A549 (cell line): ENCODE results near the gene ZNF12. TPM values are rescaled to one million over a fixed set of nuclear protein-coding genes. Genes with fewer than 3 reads are reported as not detected.

ENCODE experiments used
- ATAC-seq, 2 experiments: fragments of 200-7000 bp in 1 of 2; fragments of >200 bp in 1 of 2; cut with Nextera tagmentation in 1 of 2; cut with Tn5 transposase in 1 of 2; 3 replicates each; pipeline versions ENCODE4 v1.8.0 to v1.9.1; 2018 to 2020; ENCODE audit warnings: mild to moderate bottlenecking in 1 of 2, moderate library complexity in 1 of 2
- CTCF ChIA-PET: fragments of 300-600 bp; sonication (Branson Sonifier 250); formaldehyde crosslinking; extraction: SDS; loops from one replicate; lab custom pipeline; 2021; ENCODE audit warnings: antibody characterized with exemption, inconsistent platforms; lab: Yijun Ruan, JAX
- POLR2A ChIA-PET: fragments of 350-600 bp; formaldehyde crosslinking; extraction: SDS; loops from one replicate; lab custom pipeline; 2021; ENCODE audit warnings: antibody characterized with exemption, inconsistent platforms; lab: Yijun Ruan, JAX
- DNase-seq, 2 experiments: peaks; one replicate each; pipeline versions ENCODE4 v3.0.0 to v3.0.0-alpha.2; 2011 to 2016; ENCODE audit warnings: low read depth in 1 of 2, low spot score in 1 of 2
- FAIRE-seq: peaks from 2 replicates; lab custom pipeline; 2011; peaks lifted over from hg19 to GRCh38; lab: Jason Lieb, UNC
- H3K27ac ChIP-seq, 2 experiments: fragments of >200 bp; sonication (Bioruptor Twin); formaldehyde crosslinking; 3 replicates each; pipeline ENCODE4 v1.5.1; 2016 to 2017
- H3K4me1 ChIP-seq: fragments of >200 bp; sonication (Bioruptor Twin); formaldehyde crosslinking; 3 replicates; pipeline ENCODE4 v1.6.1; 2016
- H3K4me2 ChIP-seq: fragments of >200 bp; sonication (Bioruptor Twin); formaldehyde crosslinking; 3 replicates; pipeline ENCODE4 v1.6.1; 2016
- H3K4me3 ChIP-seq: fragments of >200 bp; sonication (Bioruptor Twin); formaldehyde crosslinking; 3 replicates; pipeline ENCODE4 v1.5.1; 2016
- H3K9me3 ChIP-seq: fragments of >200 bp; sonication (Bioruptor Twin); formaldehyde crosslinking; 3 replicates; pipeline ENCODE4 v1.6.1; 2016
- ATOH8 ChIP-seq: fragments of 250-450 bp; sonication (Bioruptor Pico); IDR thresholded peaks from 2 replicates; pipeline ENCODE4 v1.5.0; 2020; ENCODE audit warnings: low read depth, mild to moderate bottlenecking, moderate library complexity
- BCL3 ChIP-seq: fragments of >200 bp; sonication (Bioruptor Twin); formaldehyde crosslinking; IDR thresholded peaks from 3 replicates; pipeline ENCODE4 v1.6.1; 2016
- CEBPB ChIP-seq, 2 experiments: fragments of >200 bp in 1 of 2; sonication (Bioruptor Twin) in 1 of 2; formaldehyde crosslinking in 1 of 2; IDR thresholded peaks; 2 replicates each; pipeline ENCODE4 v1.6.1; 2012 to 2016
- CHD4 ChIP-seq: fragments of 200-600 bp; sonication (generic); IDR thresholded peaks from 2 replicates; pipeline ENCODE4 v1.6.1; 2016; ENCODE audit warnings: antibody characterized with exemption, mild to moderate bottlenecking, borderline replicate concordance
- EP300 ChIP-seq, 2 experiments: fragments of >200 bp; sonication (Bioruptor Twin); formaldehyde crosslinking; IDR thresholded peaks; 2 replicates in 1 of 2; 3 replicates in 1 of 2; pipeline ENCODE4 v1.6.1; 2016 to 2017
- ESRRA ChIP-seq: fragments of 150-350 bp; IDR thresholded peaks from 2 replicates; pipeline ENCODE4 v1.6.1; 2014; ENCODE audit warnings: mild to moderate bottlenecking, low read length, borderline replicate concordance
- FOSB ChIP-seq: fragments of 250-450 bp; sonication (Bioruptor Pico); IDR thresholded peaks from 2 replicates; pipeline ENCODE4 v1.5.0; 2020; ENCODE audit warnings: mild to moderate bottlenecking, moderate library complexity
- FOXS1 ChIP-seq: fragments of 250-450 bp; sonication (Bioruptor Pico); IDR thresholded peaks from 2 replicates; pipeline ENCODE4 v1.5.0; 2020; ENCODE audit warnings: mild to moderate bottlenecking, moderate library complexity
- HDAC2 ChIP-seq: fragments of 200-600 bp; sonication (generic); IDR thresholded peaks from 2 replicates; pipeline ENCODE4 v1.6.1; 2016
- HMGXB4 ChIP-seq: fragments of 250-450 bp; sonication (Bioruptor Pico); IDR thresholded peaks from 2 replicates; pipeline ENCODE4 v1.5.0; 2021; ENCODE audit warnings: mild to moderate bottlenecking, moderate library complexity, borderline replicate concordance
- HOXA7 ChIP-seq: fragments of 250-450 bp; sonication (Bioruptor Pico); IDR thresholded peaks from 2 replicates; pipeline ENCODE4 v1.5.0; 2020; ENCODE audit warnings: mild to moderate bottlenecking, moderate library complexity
- HOXB13 ChIP-seq: fragments of 250-450 bp; sonication (Bioruptor Pico); IDR thresholded peaks from 2 replicates; pipeline ENCODE4 v1.5.0; 2020; ENCODE audit warnings: low read depth, mild to moderate bottlenecking, moderate library complexity
- JUNB ChIP-seq: fragments of >200 bp; sonication (Bioruptor Twin); formaldehyde crosslinking; IDR thresholded peaks from 2 replicates; pipeline ENCODE4 v1.6.1; 2016
- KDM5A ChIP-seq: fragments of 200-600 bp; sonication (generic); IDR thresholded peaks from 2 replicates; pipeline ENCODE4 v1.6.1; 2016; ENCODE audit warnings: antibody characterized with exemption, mild to moderate bottlenecking
- NR3C1 ChIP-seq: fragments of >200 bp; sonication (Bioruptor Twin); formaldehyde crosslinking; IDR thresholded peaks from 3 replicates; pipeline ENCODE4 v1.6.1; 2017
- POLR2A ChIP-seq: IDR thresholded peaks from 2 replicates; pipeline ENCODE4 v1.6.1; 2012; ENCODE audit warnings: mild to moderate bottlenecking, low read length
- RCOR1 ChIP-seq: fragments of 150-350 bp; IDR thresholded peaks from 2 replicates; pipeline ENCODE4 v1.6.1; 2014; ENCODE audit warnings: antibody characterized with exemption, low read length, low read depth
- SREBF2 ChIP-seq: fragments of 450-650 bp; IDR thresholded peaks from 2 replicates; pipeline ENCODE4 v1.6.1; 2014; ENCODE audit warnings: mild to moderate bottlenecking, moderate library complexity
- TP53 ChIP-seq: fragments of 250-450 bp; sonication (Bioruptor Pico); IDR thresholded peaks from 2 replicates; pipeline ENCODE4 v1.5.0; 2021; ENCODE audit warnings: mild to moderate bottlenecking, moderate library complexity
- ZFP36 ChIP-seq: fragments of 450-650 bp; IDR thresholded peaks from 2 replicates; pipeline ENCODE4 v1.6.1; 2014; ENCODE audit warnings: borderline replicate concordance; ENCODE audit not compliant: partially characterized antibody
- ZNF302 ChIP-seq: fragments of 250-450 bp; sonication (Bioruptor Pico); IDR thresholded peaks from 2 replicates; pipeline ENCODE4 v1.9.0; 2021; ENCODE audit warnings: inconsistent platforms, mild to moderate bottlenecking, moderate library complexity
- WGBS: methylation state at CpG from one replicate; pipeline ENCODE4 v1.1.6; 2017; ENCODE audit errors: missing lambda C conversion rate; 5-methylcytosine and 5-hydroxymethylcytosine counted together
- polyA plus RNA-seq, 4 experiments: library from polyadenylated mRNA; depleted of rRNA in 3 of 4; stranded (reverse); fragments of >200 nt; fragmentation: RNase III in 1 of 4; extraction: RNeasy Plus Mini Kit Qiagen cat#74134 plus additional on column Dnase treatment in 1 of 4; gene quantifications; 2 replicates in 3 of 4; 3 replicates in 1 of 4; pipeline ENCODE4 v1.2.3, GENCODE V29; 2011 to 2017
- TF ChIP-seq, protein P1 (sequence below): fragments of 450-650 bp; IDR thresholded peaks from 2 replicates; pipeline ENCODE4 v1.6.1; 2014; ENCODE audit warnings: antibody characterized with exemption
- TF ChIP-seq, protein P2 (sequence below): IDR thresholded peaks from 2 replicates; pipeline ENCODE4 v1.6.1; 2012
- TF ChIP-seq, protein P3 (sequence below): IDR thresholded peaks from 2 replicates; pipeline ENCODE4 v1.6.1; 2012; ENCODE audit warnings: low read depth, borderline replicate concordance
- TF ChIP-seq, protein P4 (sequence below): fragments of >200 bp; sonication (Bioruptor Twin); formaldehyde crosslinking; IDR thresholded peaks from 3 replicates; pipeline ENCODE4 v1.5.1; 2016

The ZNF12 gene
- polyA plus RNA-seq, 2 of the 4 experiments (the other 2 are of a cell fraction) = 8.8 to 23.9 TPM

DNA sequence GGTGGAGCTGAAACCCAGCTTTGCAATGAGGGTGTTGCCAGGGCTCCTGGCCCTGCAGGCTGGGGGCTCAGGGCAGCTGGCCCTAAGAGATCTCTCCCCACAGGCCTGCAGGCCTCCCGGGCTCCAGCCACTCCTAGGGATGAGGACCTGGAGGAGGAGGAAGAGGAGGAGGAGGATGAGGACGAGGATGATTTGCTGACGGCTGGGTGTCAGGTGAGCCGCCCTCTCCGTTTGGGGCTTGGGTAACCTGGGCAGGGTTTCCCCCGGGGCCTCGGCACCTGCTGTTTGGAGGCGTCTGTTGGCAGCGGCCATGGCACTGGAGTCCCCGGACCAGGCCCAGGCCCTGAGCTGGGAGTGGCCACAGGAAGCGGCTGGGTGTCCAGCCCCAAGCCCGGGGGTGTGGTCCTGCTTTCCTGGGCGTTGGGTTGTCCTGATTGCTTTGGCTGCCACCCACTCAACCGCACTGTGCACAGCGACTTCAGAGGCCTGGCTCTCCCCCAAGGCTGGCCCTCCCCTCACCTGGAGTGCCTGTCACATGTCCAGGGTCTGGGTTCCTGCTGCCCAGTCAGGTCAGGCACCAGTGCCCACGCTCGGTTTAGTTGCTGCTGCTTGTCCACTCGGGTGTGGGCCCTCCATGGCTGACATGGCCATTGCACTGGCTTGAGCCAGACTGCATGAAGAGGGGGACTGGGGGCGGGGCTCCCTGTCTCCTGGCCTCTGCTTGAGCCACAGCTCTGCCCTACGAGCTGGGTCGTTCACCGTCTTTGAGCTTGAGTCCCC is 63.7 kb downstream of the ZNF12 start:
- ATAC-seq = no peak; a peak in 1 of 6 replicates
- ChIA-PET CTCF (interaction anchor here (0.9 to 1.3 kb wide), 2 partner anchors 9 to 95 kb away, joined by 3 read pairs; no protein-coding TSS in a partner anchor), POLR2A (no interaction called here)
- 91% methylated on average over 20 of the region's 22 CpGs for WGBS
- Histone ChIP-seq H3K4me2 (no peak overlapping the region), H3K4me3 (no peak overlapping the region), H3K27ac (no peak overlapping the region), H3K4me1 (peaks cover 8% of the 10 kb centered on the region; the same call in 2 of the 3 replicates), H3K9me3 (no peaks in the 10 kb centered on the region)
- TF ChIP-seq CHD4 = no peak
- TF ChIP-seq HDAC2 = no peak
- TF ChIP-seq, protein P1, sequence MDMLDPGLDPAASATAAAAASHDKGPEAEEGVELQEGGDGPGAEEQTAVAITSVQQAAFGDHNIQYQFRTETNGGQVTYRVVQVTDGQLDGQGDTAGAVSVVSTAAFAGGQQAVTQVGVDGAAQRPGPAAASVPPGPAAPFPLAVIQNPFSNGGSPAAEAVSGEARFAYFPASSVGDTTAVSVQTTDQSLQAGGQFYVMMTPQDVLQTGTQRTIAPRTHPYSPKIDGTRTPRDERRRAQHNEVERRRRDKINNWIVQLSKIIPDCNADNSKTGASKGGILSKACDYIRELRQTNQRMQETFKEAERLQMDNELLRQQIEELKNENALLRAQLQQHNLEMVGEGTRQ = no peak
- TF ChIP-seq ZNF302 (CRISPR knock-in tag) = no peak
- TF ChIP-seq NR3C1 = no peak
- TF ChIP-seq ZFP36 = no peak
- TF ChIP-seq, protein P2, sequence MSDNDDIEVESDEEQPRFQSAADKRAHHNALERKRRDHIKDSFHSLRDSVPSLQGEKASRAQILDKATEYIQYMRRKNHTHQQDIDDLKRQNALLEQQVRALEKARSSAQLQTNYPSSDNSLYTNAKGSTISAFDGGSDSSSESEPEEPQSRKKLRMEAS = no peak
- TF ChIP-seq, protein P3, sequence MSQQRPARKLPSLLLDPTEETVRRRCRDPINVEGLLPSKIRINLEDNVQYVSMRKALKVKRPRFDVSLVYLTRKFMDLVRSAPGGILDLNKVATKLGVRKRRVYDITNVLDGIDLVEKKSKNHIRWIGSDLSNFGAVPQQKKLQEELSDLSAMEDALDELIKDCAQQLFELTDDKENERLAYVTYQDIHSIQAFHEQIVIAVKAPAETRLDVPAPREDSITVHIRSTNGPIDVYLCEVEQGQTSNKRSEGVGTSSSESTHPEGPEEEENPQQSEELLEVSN = no peak
- no peak for TF ChIP-seq EP300 (IDR thresholded peaks at IDR 0.05)
- no peak for TF ChIP-seq CEBPB (IDR thresholded peaks at IDR 0.05)
- no peak for TF ChIP-seq FOXS1 (CRISPR knock-in tag)
- TF ChIP-seq HMGXB4 (CRISPR knock-in tag) = no peak
- no peak for TF ChIP-seq SREBF2
- TF ChIP-seq, protein P4, sequence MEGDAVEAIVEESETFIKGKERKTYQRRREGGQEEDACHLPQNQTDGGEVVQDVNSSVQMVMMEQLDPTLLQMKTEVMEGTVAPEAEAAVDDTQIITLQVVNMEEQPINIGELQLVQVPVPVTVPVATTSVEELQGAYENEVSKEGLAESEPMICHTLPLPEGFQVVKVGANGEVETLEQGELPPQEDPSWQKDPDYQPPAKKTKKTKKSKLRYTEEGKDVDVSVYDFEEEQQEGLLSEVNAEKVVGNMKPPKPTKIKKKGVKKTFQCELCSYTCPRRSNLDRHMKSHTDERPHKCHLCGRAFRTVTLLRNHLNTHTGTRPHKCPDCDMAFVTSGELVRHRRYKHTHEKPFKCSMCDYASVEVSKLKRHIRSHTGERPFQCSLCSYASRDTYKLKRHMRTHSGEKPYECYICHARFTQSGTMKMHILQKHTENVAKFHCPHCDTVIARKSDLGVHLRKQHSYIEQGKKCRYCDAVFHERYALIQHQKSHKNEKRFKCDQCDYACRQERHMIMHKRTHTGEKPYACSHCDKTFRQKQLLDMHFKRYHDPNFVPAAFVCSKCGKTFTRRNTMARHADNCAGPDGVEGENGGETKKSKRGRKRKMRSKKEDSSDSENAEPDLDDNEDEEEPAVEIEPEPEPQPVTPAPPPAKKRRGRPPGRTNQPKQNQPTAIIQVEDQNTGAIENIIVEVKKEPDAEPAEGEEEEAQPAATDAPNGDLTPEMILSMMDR = no peak
- no peak for TF ChIP-seq HOXB13
- no peak for TF ChIP-seq ESRRA
- TF ChIP-seq POLR2A = no peak
- DNase-seq = no peak
- FAIRE-seq = no peak

- ChIA-PET POLR2A (no interaction called here), CTCF (interaction anchor here (0.9 to 1.5 kb wide), 2 partner anchors 52 to 94 kb away, joined by 3 to 4 read pairs; partner anchors contain the start of gene INTS15)
- Histone ChIP-seq H3K9me3 (no peaks in the 10 kb centered on the region), H3K4me2 (no peak overlapping the region), H3K27ac (no peak overlapping the region), H3K4me3 (no peak overlapping the region), H3K4me1 (peaks cover 8% of the 10 kb centered on the region; the same call in 2 of the 3 replicates)
- FAIRE-seq (no peak), ATAC-seq (no peak), DNase-seq (no peak)
- no peak for TF ChIP-seq BCL3
- TF ChIP-seq ATOH8 (CRISPR knock-in tag) = no peak
- no peak for TF ChIP-seq TP53
- TF ChIP-seq HMGXB4 (CRISPR knock-in tag) = no peak
- TF ChIP-seq JUNB = no peak
- TF ChIP-seq FOSB = no peak
- TF ChIP-seq KDM5A = no peak
- TF ChIP-seq HOXA7 (CRISPR knock-in tag) = no peak
- no peak for TF ChIP-seq SREBF2
- no peak for TF ChIP-seq RCOR1
- 97% methylated on average over 20 of the region's 24 CpGs for WGBS
Observed at GRCh38 chr7:6642239-6642839, 64.4 kb downstream of the ZNF12 start.
